RWPE2 (cell line): ENCODE measurements around the gene ZMYND15.
A peak's percentile ranks its signal among the peaks of the same experiment; 100 is the strongest.

Source experiments
- ATAC-seq: fragments of 200-7000 bp; cut with Tn5 transposase; 3 replicates; pipeline ENCODE4 v1.9.1; 2021; ENCODE audit warnings: low read depth
- DNase-seq: peaks from one replicate; pipeline ENCODE4 v3.0.0-alpha.2; 2020; ENCODE audit warnings: low spot score
- H3K27ac ChIP-seq: fragments of 450-650 bp; 2 replicates; pipeline ENCODE4 v1.5.1; 2017; ENCODE audit warnings: mild to moderate bottlenecking; ENCODE audit not compliant: poor library complexity, severe bottlenecking
- H3K27me3 ChIP-seq: fragments of 250-450 bp; sonication (Bioruptor Pico); 2 replicates; pipeline ENCODE4 v1.5.1; 2021; ENCODE audit warnings: mild to moderate bottlenecking, moderate library complexity; ENCODE audit not compliant: insufficient read depth, poor library complexity, severe bottlenecking
- H3K36me3 ChIP-seq: fragments of 250-450 bp; sonication (Bioruptor Pico); 2 replicates; pipeline ENCODE4 v1.5.1; 2020; ENCODE audit warnings: low read depth, mild to moderate bottlenecking, moderate library complexity
- H3K4me1 ChIP-seq: fragments of 250-450 bp; sonication (Bioruptor Pico); 2 replicates; pipeline ENCODE4 v1.5.1; 2021; ENCODE audit warnings: mild to moderate bottlenecking, moderate library complexity; ENCODE audit not compliant: insufficient read depth, poor library complexity, severe bottlenecking
- H3K4me3 ChIP-seq: fragments of 250-450 bp; sonication (Bioruptor Pico); 2 replicates; pipeline ENCODE4 v1.5.1; 2021; ENCODE audit warnings: mild to moderate bottlenecking, moderate library complexity; ENCODE audit not compliant: severe bottlenecking
- H3K9me3 ChIP-seq: fragments of 250-450 bp; sonication (Bioruptor Pico); 2 replicates; pipeline ENCODE4 v1.5.1; 2021; ENCODE audit warnings: mild to moderate bottlenecking, moderate library complexity; ENCODE audit not compliant: severe bottlenecking
- TF ChIP-seq, protein P1 (sequence below): fragments of 450-650 bp; IDR thresholded peaks from one replicate; pipeline ENCODE4 v1.5.1; 2017; ENCODE audit warnings: mild to moderate bottlenecking, moderate library complexity; ENCODE audit not compliant: poor library complexity, severe bottlenecking

The ZMYND15 gene

GRCh38 chr17:4721203-4722135, 18.2 kb upstream of the ZMYND15 start:
- Histone ChIP-seq H3K36me3 (peaks cover 10% of the 10 kb centered on the region), H3K27me3 (no peaks in the 10 kb centered on the region), H3K4me1 (peaks cover 8% of the 10 kb centered on the region), H3K4me3 (no peak overlapping the region), H3K9me3 (no peaks in the 10 kb centered on the region), H3K27ac (no peak overlapping the region)
- TF ChIP-seq, protein P1, sequence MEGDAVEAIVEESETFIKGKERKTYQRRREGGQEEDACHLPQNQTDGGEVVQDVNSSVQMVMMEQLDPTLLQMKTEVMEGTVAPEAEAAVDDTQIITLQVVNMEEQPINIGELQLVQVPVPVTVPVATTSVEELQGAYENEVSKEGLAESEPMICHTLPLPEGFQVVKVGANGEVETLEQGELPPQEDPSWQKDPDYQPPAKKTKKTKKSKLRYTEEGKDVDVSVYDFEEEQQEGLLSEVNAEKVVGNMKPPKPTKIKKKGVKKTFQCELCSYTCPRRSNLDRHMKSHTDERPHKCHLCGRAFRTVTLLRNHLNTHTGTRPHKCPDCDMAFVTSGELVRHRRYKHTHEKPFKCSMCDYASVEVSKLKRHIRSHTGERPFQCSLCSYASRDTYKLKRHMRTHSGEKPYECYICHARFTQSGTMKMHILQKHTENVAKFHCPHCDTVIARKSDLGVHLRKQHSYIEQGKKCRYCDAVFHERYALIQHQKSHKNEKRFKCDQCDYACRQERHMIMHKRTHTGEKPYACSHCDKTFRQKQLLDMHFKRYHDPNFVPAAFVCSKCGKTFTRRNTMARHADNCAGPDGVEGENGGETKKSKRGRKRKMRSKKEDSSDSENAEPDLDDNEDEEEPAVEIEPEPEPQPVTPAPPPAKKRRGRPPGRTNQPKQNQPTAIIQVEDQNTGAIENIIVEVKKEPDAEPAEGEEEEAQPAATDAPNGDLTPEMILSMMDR = no peak
- DNase-seq (no peak), ATAC-seq (peak; percentile 70)

- TF ChIP-seq, protein P1 = no peak
- ATAC-seq = no peak
- no peak for DNase-seq
- 0 out of 2 replicates have a peak, but pooled peaks cover 4% of the 10 kb centered on the region for H3K36me3 ChIP-seq
- H3K27me3 ChIP-seq = no peaks in the 10 kb centered on the region
- no peak overlapping the region for H3K4me3 ChIP-seq
- H3K4me1 ChIP-seq = peaks cover 8% of the 10 kb centered on the region
- H3K9me3 ChIP-seq = no peaks in the 10 kb centered on the region
- no peak overlapping the region for H3K27ac ChIP-seq
Observed at GRCh38 chr17:4722678-4723240, 16.9 kb upstream of the ZMYND15 start.

- DNase-seq = no peak
- no peaks in the 10 kb centered on the region for H3K9me3 ChIP-seq
Observed at GRCh38 chr17:4724650-4725049, 15.0 kb upstream of the ZMYND15 start.

GRCh38 chr17:4725646-4726310, 13.9 kb upstream of the ZMYND15 start:
- TF ChIP-seq, protein P1 = no peak
- H3K4me1 ChIP-seq = peaks cover 8% of the 10 kb centered on the region
- H3K27me3 ChIP-seq = no peaks in the 10 kb centered on the region
- no peaks in the 10 kb centered on the region for H3K36me3 ChIP-seq
- H3K9me3 ChIP-seq = no peaks in the 10 kb centered on the region
- ATAC-seq = no peak
- no peak overlapping the region for H3K27ac ChIP-seq
- no peak overlapping the region for H3K4me3 ChIP-seq
- no peak for DNase-seq

More at GRCh38 chr17:4724650-4725049, 15.0 kb upstream of the ZMYND15 start:
- Histone ChIP-seq H3K4me1 (peaks cover 8% of the 10 kb centered on the region), H3K4me3 (no peak overlapping the region), H3K27ac (no peak overlapping the region), H3K36me3 (no peaks in the 10 kb centered on the region), H3K27me3 (no peaks in the 10 kb centered on the region)
- no peak for ATAC-seq
- TF ChIP-seq, protein P1 = no peak
